Calu3 (cell line): ENCODE measurements around the gene DHDH. TPM values are rescaled to one million over a fixed set of nuclear protein-coding genes. Genes with fewer than 3 reads are reported as not detected.
"Not testable (repeated sequence)": the region's sequence is repeated elsewhere in the genome, so short reads cannot be mapped to it uniquely, and the experiment has no call there.

Experiments
- BruUV-seq: library from RNA; stranded (reverse); fragments of 400-500 nt; replicated peaks from 2 replicates; lab custom pipeline; 2021; lab: Mats Ljungman, UMichigan
- CTCF ChIA-PET: fragments of 300-600 bp; sonication (Branson Sonifier 250); formaldehyde crosslinking; loops from one replicate; lab custom pipeline; 2022; ENCODE audit warnings: antibody characterized with exemption; lab: Charles Lee
- DNase-seq: peaks from one replicate; pipeline ENCODE4 v3.0.0; 2022
- H3K27ac Mint-ChIP-seq: one replicate; pipeline ENCODE4 v1.8.0; 2022; ENCODE audit warnings: mixed read lengths; ENCODE audit not compliant: unreplicated experiment
- H3K27me3 Mint-ChIP-seq: one replicate; pipeline ENCODE4 v1.8.0; 2022; ENCODE audit warnings: mixed read lengths; ENCODE audit not compliant: unreplicated experiment
- H3K36me3 Mint-ChIP-seq: one replicate; pipeline ENCODE4 v1.8.0; 2022; ENCODE audit warnings: mild to moderate bottlenecking, moderate library complexity, mixed read lengths; ENCODE audit not compliant: insufficient read depth, unreplicated experiment
- H3K4me1 Mint-ChIP-seq: one replicate; pipeline ENCODE4 v1.8.0; 2022; ENCODE audit warnings: mild to moderate bottlenecking, low read depth, mixed read lengths; ENCODE audit not compliant: unreplicated experiment
- H3K4me3 Mint-ChIP-seq: one replicate; pipeline ENCODE4 v1.8.0; 2022; ENCODE audit warnings: mild to moderate bottlenecking, low read depth, moderate library complexity, mixed read lengths; ENCODE audit not compliant: unreplicated experiment
- H3K9me3 Mint-ChIP-seq: one replicate; pipeline ENCODE4 v1.8.0; 2022; ENCODE audit warnings: low read depth, mixed read lengths; ENCODE audit not compliant: unreplicated experiment
- CTCF ChIP-seq: fragments of 200-600 bp; IDR thresholded peaks from one replicate; pipeline ENCODE4 v1.8.0; 2022; ENCODE audit warnings: antibody characterized with exemption; ENCODE audit not compliant: unreplicated experiment
- intact Hi-C: fragments of 100-400 bp; cut with micrococcal nuclease; formaldehyde crosslinking; loops from one replicate; pipeline ENCODE4 v1.10.0; 2022; ENCODE audit not compliant: unreplicated experiment
- total RNA-seq: library from RNA; stranded (reverse); gene quantifications from 2 replicates; pipeline ENCODE4 v1.2.3, GENCODE V29; 2022

The DHDH gene
- total RNA-seq, 1 experiment from 2014 or later: 2.1 TPM

- no peaks in the 10 kb centered on the region for H3K27me3 Mint-ChIP-seq
- intact Hi-C loops: no loop called here
These were observed 27.2 kb upstream of the DHDH start for GRCh38 chr19:48906324-48906723.

GRCh38 chr19:48907671-48908070 lies 25.8 kb upstream of the DHDH start:
- no peaks in the 10 kb centered on the region for H3K9me3 Mint-ChIP-seq
- DNase-seq: no peak
- no peaks in the 10 kb centered on the region for H3K27me3 Mint-ChIP-seq
- intact Hi-C loops: no loop called here
- no peak overlapping the region for H3K27ac Mint-ChIP-seq
- CTCF ChIA-PET: no interaction called here
- no TSS peak for BruUV-seq
- peaks cover 63% of the 10 kb centered on the region for H3K36me3 Mint-ChIP-seq
- no peaks in the 10 kb centered on the region for H3K4me1 Mint-ChIP-seq
- H3K4me3 Mint-ChIP-seq: no peak overlapping the region
- no peak for TF ChIP-seq CTCF

More at GRCh38 chr19:48906324-48906723, 27.2 kb upstream of the DHDH start:
- BruUV-seq: no TSS peak
- peaks cover 58% of the 10 kb centered on the region for H3K36me3 Mint-ChIP-seq
- no peak for DNase-seq
- H3K4me3 Mint-ChIP-seq: no peak overlapping the region
- no peak overlapping the region for H3K27ac Mint-ChIP-seq
- no peak for TF ChIP-seq CTCF
- no peaks in the 10 kb centered on the region for H3K4me1 Mint-ChIP-seq
- CTCF ChIA-PET: no interaction called here
- H3K9me3 Mint-ChIP-seq: no peaks in the 10 kb centered on the region

- H3K36me3 Mint-ChIP-seq: peaks cover 73% of the 10 kb centered on the region
- H3K27me3 Mint-ChIP-seq, H3K4me1 Mint-ChIP-seq, DNase-seq, H3K27ac Mint-ChIP-seq, H3K4me3 Mint-ChIP-seq, H3K9me3 Mint-ChIP-seq, BruUV-seq, intact Hi-C loops, CTCF ChIA-PET: not testable (repeated sequence)
These were observed 23.9 kb upstream of the DHDH start for GRCh38 chr19:48909424-48910077.

- no peaks in the 10 kb centered on the region for H3K9me3 Mint-ChIP-seq
- TF ChIP-seq CTCF: no peak
- no TSS peak for BruUV-seq
- no peaks in the 10 kb centered on the region for H3K4me1 Mint-ChIP-seq
- H3K4me3 Mint-ChIP-seq: no peak overlapping the region
- no peak for DNase-seq
- CTCF ChIA-PET: no interaction called here
- H3K27ac Mint-ChIP-seq: no peak overlapping the region
- H3K27me3 Mint-ChIP-seq: no peaks in the 10 kb centered on the region
- H3K36me3 Mint-ChIP-seq: peaks cover 71% of the 10 kb centered on the region
- intact Hi-C loops: no loop called here
These were observed 22.7 kb upstream of the DHDH start for GRCh38 chr19:48910803-48911202.

- intact Hi-C loops: no loop called here
- Mint-ChIP-seq H3K36me3 (peaks cover 79% of the 10 kb centered on the region), H3K27me3 (no peaks in the 10 kb centered on the region), H3K4me1 (no peaks in the 10 kb centered on the region), H3K4me3 (no peak overlapping the region), H3K9me3 (no peaks in the 10 kb centered on the region), H3K27ac (no peak overlapping the region)
- CTCF ChIA-PET: no interaction called here
- TF ChIP-seq CTCF: no peak
- no TSS peak for BruUV-seq
- DNase-seq: no peak
These were observed 20.2 kb upstream of the DHDH start for GRCh38 chr19:48913114-48913889.
